GM12864 (cell line): Measurements from ENCODE around the gene BTAF1.

Experiments used
- DNase-seq: peaks from one replicate; pipeline ENCODE4 v3.0.0-alpha.2; 2011; ENCODE audit warnings: low read depth
- H3K4me3 ChIP-seq: 2 replicates; pipeline ENCODE4 v1.5.1; 2011; ENCODE audit warnings: mild to moderate bottlenecking, low read depth, low read length, control low read depth
- CTCF ChIP-seq: IDR thresholded peaks from 2 replicates; pipeline ENCODE4 v1.5.1; 2011; ENCODE audit warnings: low read depth, mild to moderate bottlenecking, moderate library complexity, low read length, control low read depth, inconsistent platforms; ENCODE audit errors: missing control alignments

BTAF1 gene

DNA sequence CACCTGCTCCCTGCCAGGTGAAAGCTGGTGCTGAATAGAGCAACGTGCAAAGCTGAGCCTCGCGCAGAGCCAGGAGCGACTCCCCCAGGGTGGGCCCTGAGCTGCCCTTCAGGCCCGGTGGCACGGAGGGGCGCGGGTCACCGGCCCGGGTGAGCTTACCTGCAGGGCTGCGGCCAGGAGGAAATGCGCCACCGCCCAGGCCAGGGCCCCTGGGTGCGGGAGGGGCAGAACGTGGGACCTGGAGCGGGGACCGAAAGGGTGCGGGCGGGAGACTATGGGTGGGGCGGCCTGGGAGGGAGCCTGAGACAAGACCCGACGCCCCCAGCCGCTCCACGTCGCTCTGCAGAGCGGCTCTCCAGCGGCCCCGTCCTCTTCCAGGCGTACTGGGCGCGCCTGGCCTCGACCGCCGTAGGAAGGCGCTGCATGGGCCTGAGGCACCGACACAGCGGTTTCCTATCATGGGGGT, 122.1 kb downstream of the BTAF1 start:
- no peak for DNase-seq
- no peak overlapping the region for H3K4me3 ChIP-seq
- TF ChIP-seq CTCF, result no peak

GRCh38 chr10:92047215-92047614, 123.6 kb downstream of the BTAF1 start:
- no peak for DNase-seq
- no peak overlapping the region for H3K4me3 ChIP-seq

GRCh38 chr10:92052088-92052487, 128.5 kb downstream of the BTAF1 start:
- TF ChIP-seq CTCF, result no peak
- H3K4me3 ChIP-seq, result no peak overlapping the region
- DNase-seq, result no peak

More at GRCh38 chr10:92047215-92047614, 123.6 kb downstream of the BTAF1 start:
- TF ChIP-seq CTCF, result no peak

- no peak for TF ChIP-seq CTCF
- H3K4me3 ChIP-seq, result no peak overlapping the region
- DNase-seq, result no peak
These were observed 129.2 kb downstream of the BTAF1 start for GRCh38 chr10:92052741-92053140.

GRCh38 chr10:92054807-92055206, 131.2 kb downstream of the BTAF1 start:
- DNase-seq, result no peak
- H3K4me3 ChIP-seq, result no peak overlapping the region
- TF ChIP-seq CTCF, result no peak

DNA sequence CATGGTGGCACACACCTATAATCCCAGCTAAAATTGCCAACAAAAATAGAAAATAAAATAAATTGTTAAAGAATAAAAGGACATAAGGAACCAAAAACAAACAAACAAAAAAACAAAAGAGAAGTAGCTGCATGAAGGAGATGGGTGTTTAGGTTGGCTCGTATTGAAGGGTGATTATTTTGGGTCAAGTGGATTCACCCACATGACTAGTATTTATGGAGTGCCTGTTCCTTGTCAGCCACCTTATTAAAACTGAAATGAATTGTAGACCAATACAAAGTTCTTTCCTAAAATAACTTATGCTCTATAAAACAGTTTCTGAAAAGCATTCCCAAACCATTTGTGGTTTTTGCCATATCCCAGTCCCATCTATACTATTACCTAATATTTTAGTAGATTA, 138.7 kb downstream of the BTAF1 start:
- no peak for TF ChIP-seq CTCF
- H3K4me3 ChIP-seq, result no peak overlapping the region
- no peak for DNase-seq

DNA sequence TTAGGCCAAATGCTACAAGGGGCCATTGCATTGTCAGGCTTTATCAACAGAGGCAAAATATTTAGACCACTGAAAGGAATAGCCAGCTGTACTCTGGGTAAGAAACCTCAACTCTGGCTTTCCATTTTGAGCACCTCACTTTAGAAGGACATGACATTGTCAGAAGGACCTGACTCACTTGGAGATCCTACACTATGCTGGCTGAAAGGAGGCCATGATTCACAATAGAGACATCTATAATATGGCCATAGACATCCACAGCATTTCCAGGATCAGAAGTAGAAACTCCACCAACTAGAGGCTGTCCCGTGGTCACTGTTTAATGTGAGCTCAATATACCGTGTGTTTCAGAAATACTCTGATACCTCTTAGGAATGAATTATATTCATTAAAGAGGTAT, 140.9 kb downstream of the BTAF1 start:
- no peak overlapping the region for H3K4me3 ChIP-seq
- DNase-seq, result no peak
- no peak for TF ChIP-seq CTCF
